ENCODE measurements around the gene SRD5A1.

SRD5A1 gene

GRCh38 chr5:6700074-6700684 is 66.9 kb downstream of the SRD5A1 start:
- no peak overlapping the region for H2BK5ac ChIP-seq (ENCODE audit: low read depth, low read length, poor library complexity, severe bottlenecking)
- no peak overlapping the region for H3K14ac ChIP-seq (ENCODE audit: low read length in 2 of 2)
- no peak overlapping the region for H3K18ac ChIP-seq (ENCODE audit: low read depth in 1 of 2, low read length in 2 of 2)
- no peaks in the 10 kb centered on the region for H3K9me3 ChIP-seq (ENCODE audit: control insufficient read depth, low read length)
- no peak overlapping the region for H3K4me2 ChIP-seq (ENCODE audit: low read length, poor library complexity, severe bottlenecking)
- DNase-seq: no peak
- no peak overlapping the region for H3K23ac ChIP-seq (ENCODE audit: low read length in 2 of 2)
- 66% methylated on average over 10 of the region's 11 CpGs for WGBS
- no peak overlapping the region for H4K91ac ChIP-seq (ENCODE audit: low read length)
- H3K79me1 ChIP-seq (replicated peaks; ENCODE audit: low read length, poor library complexity, severe bottlenecking): no peaks in the 10 kb centered on the region
- peaks cover 9 to 25% of the 10 kb centered on the region in 2 experiments for H3K27me3 ChIP-seq (ENCODE audit: control insufficient read depth in 1 of 2, insufficient read depth in 1 of 2, low read length in 2 of 2)
- H2AK5ac ChIP-seq (ENCODE audit: low read length, severe bottlenecking): no peak overlapping the region
- H3K4ac ChIP-seq (ENCODE audit: low read depth in 1 of 2, low read length in 2 of 2): no peak overlapping the region
- no peak overlapping the region for H3K4me3 ChIP-seq (ENCODE audit: insufficient read depth in 1 of 2, low read depth in 1 of 2, low read length in 2 of 2)
- H2BK120ac ChIP-seq (ENCODE audit: low read depth, low read length): no peak overlapping the region
- peaks cover 16% of the 10 kb centered on the region for H3K4me1 ChIP-seq (ENCODE audit: control insufficient read depth, insufficient read depth, low read depth, low read length)
- no peaks in the 10 kb centered on the region for H3K36me3 ChIP-seq (ENCODE audit: control insufficient read depth in 1 of 2, insufficient read depth in 2 of 2, low read depth in 1 of 2, low read length in 2 of 2)
- no peak overlapping the region for H2BK15ac ChIP-seq (ENCODE audit: low read depth, poor library complexity, severe bottlenecking)
- H2BK12ac ChIP-seq (ENCODE audit: low read length in 2 of 2): no peak overlapping the region
- H4K8ac ChIP-seq (ENCODE audit: low read length): no peak overlapping the region
- H3K27ac ChIP-seq (ENCODE audit: low read length, poor library complexity, severe bottlenecking): no peak overlapping the region
- no peak overlapping the region for H2AFZ ChIP-seq (ENCODE audit: low read depth, low read length)
- no peak overlapping the region for H3K9ac ChIP-seq (ENCODE audit: low read length)

- Histone ChIP-seq H3K27me3 (ENCODE audit: control insufficient read depth in 1 of 2, insufficient read depth in 1 of 2, low read length in 2 of 2) (peaks cover 9 to 25% of the 10 kb centered on the region in 2 experiments), H3K9me3 (ENCODE audit: control insufficient read depth, low read length) (no peaks in the 10 kb centered on the region), H4K91ac (ENCODE audit: low read length) (no peak overlapping the region), H3K4me3 (ENCODE audit: insufficient read depth in 1 of 2, low read depth in 1 of 2, low read length in 2 of 2) (no peak overlapping the region), H3K9ac (ENCODE audit: low read length) (no peak overlapping the region), H2BK5ac (ENCODE audit: low read depth, low read length, poor library complexity, severe bottlenecking) (no peak overlapping the region), H3K27ac (ENCODE audit: low read length, poor library complexity, severe bottlenecking) (no peak overlapping the region), H3K4ac (ENCODE audit: low read depth in 1 of 2, low read length in 2 of 2) (no peak overlapping the region), H3K79me1 (replicated peaks; ENCODE audit: low read length, poor library complexity, severe bottlenecking) (no peaks in the 10 kb centered on the region), H3K14ac (ENCODE audit: low read length in 2 of 2) (no peak overlapping the region), H3K36me3 (ENCODE audit: control insufficient read depth in 1 of 2, insufficient read depth in 2 of 2, low read depth in 1 of 2, low read length in 2 of 2) (no peaks in the 10 kb centered on the region), H2BK15ac (ENCODE audit: low read depth, poor library complexity, severe bottlenecking) (no peak overlapping the region), H4K8ac (ENCODE audit: low read length) (no peak overlapping the region), H2AK5ac (ENCODE audit: low read length, severe bottlenecking) (no peak overlapping the region), H2BK12ac (ENCODE audit: low read length in 2 of 2) (no peak overlapping the region), H3K18ac (ENCODE audit: low read depth in 1 of 2, low read length in 2 of 2) (no peak overlapping the region), H3K4me1 (ENCODE audit: control insufficient read depth, insufficient read depth, low read depth, low read length) (peaks cover 18% of the 10 kb centered on the region), H2BK120ac (ENCODE audit: low read depth, low read length) (no peak overlapping the region), H3K23ac (ENCODE audit: low read length in 2 of 2) (no peak overlapping the region), H2AFZ (ENCODE audit: low read depth, low read length) (no peak overlapping the region), H3K4me2 (ENCODE audit: low read length, poor library complexity, severe bottlenecking) (no peak overlapping the region)
- WGBS: 88% methylated on average over 12 of the region's 12 CpGs
- no peak for DNase-seq
Observed at GRCh38 chr5:6700685-6701355, 67.6 kb downstream of the SRD5A1 start.

GRCh38 chr5:6701491-6701890 is 68.3 kb downstream of the SRD5A1 start:
- H2BK5ac ChIP-seq (ENCODE audit: low read depth, low read length, poor library complexity, severe bottlenecking): no peak overlapping the region
- no peak overlapping the region for H3K9ac ChIP-seq (ENCODE audit: low read length)
- H3K4ac ChIP-seq (ENCODE audit: low read depth in 1 of 2, low read length in 2 of 2): no peak overlapping the region
- no peaks in the 10 kb centered on the region for H3K79me1 ChIP-seq (replicated peaks; ENCODE audit: low read length, poor library complexity, severe bottlenecking)
- peaks cover 9 to 25% of the 10 kb centered on the region in 2 experiments for H3K27me3 ChIP-seq (ENCODE audit: control insufficient read depth in 1 of 2, insufficient read depth in 1 of 2, low read length in 2 of 2)
- H4K8ac ChIP-seq (ENCODE audit: low read length): no peak overlapping the region
- WGBS: 84% methylated on average over 12 of the region's 12 CpGs
- no peak overlapping the region for H2BK12ac ChIP-seq (ENCODE audit: low read length in 2 of 2)
- H3K4me2 ChIP-seq (ENCODE audit: low read length, poor library complexity, severe bottlenecking): no peak overlapping the region
- no peak overlapping the region for H2BK120ac ChIP-seq (ENCODE audit: low read depth, low read length)
- no peak overlapping the region for H3K14ac ChIP-seq (ENCODE audit: low read length in 2 of 2)
- no peaks in the 10 kb centered on the region for H3K9me3 ChIP-seq (ENCODE audit: control insufficient read depth, low read length)
- H4K91ac ChIP-seq (ENCODE audit: low read length): no peak overlapping the region
- H2AK5ac ChIP-seq (ENCODE audit: low read length, severe bottlenecking): no peak overlapping the region
- H2BK15ac ChIP-seq (ENCODE audit: low read depth, poor library complexity, severe bottlenecking): no peak overlapping the region
- no peak for DNase-seq
- no peak overlapping the region for H3K4me3 ChIP-seq (ENCODE audit: insufficient read depth in 1 of 2, low read depth in 1 of 2, low read length in 2 of 2)
- peaks cover 20% of the 10 kb centered on the region for H3K4me1 ChIP-seq (ENCODE audit: control insufficient read depth, insufficient read depth, low read depth, low read length)
- no peaks in the 10 kb centered on the region for H3K36me3 ChIP-seq (ENCODE audit: control insufficient read depth in 1 of 2, insufficient read depth in 2 of 2, low read depth in 1 of 2, low read length in 2 of 2)
- H3K23ac ChIP-seq (ENCODE audit: low read length in 2 of 2): no peak overlapping the region
- no peak overlapping the region for H3K18ac ChIP-seq (ENCODE audit: low read depth in 1 of 2, low read length in 2 of 2)
- H2AFZ ChIP-seq (ENCODE audit: low read depth, low read length): no peak overlapping the region
- H3K27ac ChIP-seq (ENCODE audit: low read length, poor library complexity, severe bottlenecking): no peak overlapping the region

- Histone ChIP-seq H3K9ac (ENCODE audit: low read length) (no peak overlapping the region), H3K27me3 (ENCODE audit: control insufficient read depth in 1 of 2, insufficient read depth in 1 of 2, low read length in 2 of 2) (peaks cover 9 to 25% of the 10 kb centered on the region in 2 experiments), H2BK5ac (ENCODE audit: low read depth, low read length, poor library complexity, severe bottlenecking) (no peak overlapping the region), H2BK15ac (ENCODE audit: low read depth, poor library complexity, severe bottlenecking) (no peak overlapping the region), H3K14ac (ENCODE audit: low read length in 2 of 2) (no peak overlapping the region), H3K4me1 (ENCODE audit: control insufficient read depth, insufficient read depth, low read depth, low read length) (peaks cover 20% of the 10 kb centered on the region), H2AFZ (ENCODE audit: low read depth, low read length) (no peak overlapping the region), H3K18ac (ENCODE audit: low read depth in 1 of 2, low read length in 2 of 2) (no peak overlapping the region), H3K27ac (ENCODE audit: low read length, poor library complexity, severe bottlenecking) (no peak overlapping the region), H3K79me1 (replicated peaks; ENCODE audit: low read length, poor library complexity, severe bottlenecking) (no peaks in the 10 kb centered on the region), H3K4me2 (ENCODE audit: low read length, poor library complexity, severe bottlenecking) (no peak overlapping the region), H2AK5ac (ENCODE audit: low read length, severe bottlenecking) (no peak overlapping the region), H3K23ac (ENCODE audit: low read length in 2 of 2) (no peak overlapping the region), H4K8ac (ENCODE audit: low read length) (no peak overlapping the region), H3K9me3 (ENCODE audit: control insufficient read depth, low read length) (no peaks in the 10 kb centered on the region), H3K36me3 (ENCODE audit: control insufficient read depth in 1 of 2, insufficient read depth in 2 of 2, low read depth in 1 of 2, low read length in 2 of 2) (no peaks in the 10 kb centered on the region), H2BK12ac (ENCODE audit: low read length in 2 of 2) (no peak overlapping the region), H4K91ac (ENCODE audit: low read length) (no peak overlapping the region), H3K4ac (ENCODE audit: low read depth in 1 of 2, low read length in 2 of 2) (no peak overlapping the region), H3K4me3 (ENCODE audit: insufficient read depth in 1 of 2, low read depth in 1 of 2, low read length in 2 of 2) (no peak overlapping the region), H2BK120ac (ENCODE audit: low read depth, low read length) (no peak overlapping the region)
- WGBS: 93% methylated on average over 6 of the region's 6 CpGs
- DNase-seq: no peak
Observed at GRCh38 chr5:6702633-6703032, 69.4 kb downstream of the SRD5A1 start.
